Activated CD4-positive, alpha-beta T cell treated with anti-CD3 and anti-CD28 coated beads for 36 hours (primary cell): ENCODE data around the gene DLD. TPM values are rescaled to one million over a fixed set of nuclear protein-coding genes. Genes with fewer than 3 reads are reported as not detected.
"Not testable (repeated sequence)": the region's sequence is repeated elsewhere in the genome, so short reads cannot be mapped to it uniquely, and the experiment has no call there.

Experiments used
- ATAC-seq: fragments of 200-7000 bp; cut with Tn5 transposase; one replicate; pipeline ENCODE4 v1.10.0; 2021; ENCODE audit warnings: mild to moderate bottlenecking, moderate library complexity
- CTCF ChIA-PET: fragments of 350-600 bp; sonication (Branson Sonifier 250); formaldehyde crosslinking; loops from one replicate; lab custom pipeline; 2021; ENCODE audit warnings: antibody characterized with exemption; lab: Charles Lee
- POLR2A ChIA-PET: fragments of 350-600 bp; sonication (Branson Sonifier 250); formaldehyde crosslinking; loops from one replicate; lab custom pipeline; 2021; ENCODE audit warnings: antibody characterized with exemption, inconsistent platforms; lab: Charles Lee
- DNase-seq: peaks from one replicate; pipeline ENCODE4 v3.0.0-alpha.2; 2020
- H3K27ac Mint-ChIP-seq: one replicate; pipeline ENCODE4 v1.8.0; 2021; ENCODE audit warnings: mixed read lengths
- H3K27me3 Mint-ChIP-seq: one replicate; pipeline ENCODE4 v1.8.0; 2021; ENCODE audit warnings: mixed read lengths
- H3K36me3 Mint-ChIP-seq: one replicate; pipeline ENCODE4 v1.8.0; 2021; ENCODE audit warnings: low read depth, mixed read lengths
- H3K4me1 Mint-ChIP-seq: one replicate; pipeline ENCODE4 v1.8.0; 2021; ENCODE audit warnings: mixed read lengths
- H3K4me3 Mint-ChIP-seq: one replicate; pipeline ENCODE4 v1.8.0; 2021; ENCODE audit warnings: mild to moderate bottlenecking, moderate library complexity, mixed read lengths
- H3K9me3 Mint-ChIP-seq: one replicate; pipeline ENCODE4 v1.8.0; 2021; ENCODE audit warnings: low read depth, mixed read lengths
- intact Hi-C, 2 experiments: fragments of 100-400 bp; cut with DNase I in 1 of 2; cut with micrococcal nuclease in 1 of 2; formaldehyde crosslinking; loops; one replicate each; pipeline versions ENCODE4 v1.14.2 to v1.15.1; 2022 to 2024; cut with DNase I, micrococcal nuclease
- total RNA-seq, 2 experiments: library from RNA; stranded (reverse); gene quantifications; one replicate each; pipeline ENCODE4 v1.2.3, GENCODE V29; 2021

Gene DLD
- total RNA-seq, 2 experiments from 2014 or later, result 71.4 to 101 TPM

GRCh38 chr7:107915541-107915940 lies 24.6 kb downstream of the DLD start:
- H3K4me3 Mint-ChIP-seq, result no peak overlapping the region
- H3K27ac Mint-ChIP-seq, result no peak overlapping the region
- H3K4me1 Mint-ChIP-seq, result peaks cover 31% of the 10 kb centered on the region
- H3K36me3 Mint-ChIP-seq, result peaks cover 69% of the 10 kb centered on the region
- ATAC-seq, result no peak
- no peaks in the 10 kb centered on the region for H3K27me3 Mint-ChIP-seq
- POLR2A ChIA-PET, result no interaction called here
- CTCF ChIA-PET, result interaction anchor here (0.6 kb wide), 1 partner anchor 146 kb away, joined by 3 read pairs; no protein-coding TSS in a partner anchor
- H3K9me3 Mint-ChIP-seq, result no peaks in the 10 kb centered on the region
- intact Hi-C loops, result no loop called here
- DNase-seq, result no peak

GRCh38 chr7:107917763-107918651 lies 27.0 kb downstream of the DLD start:
- Mint-ChIP-seq H3K4me3 (no peak overlapping the region), H3K27ac (peak overlapping the region; percentile 3), H3K27me3 (no peaks in the 10 kb centered on the region), H3K4me1 (peaks cover 47% of the 10 kb centered on the region), H3K36me3 (peaks cover 73% of the 10 kb centered on the region), H3K9me3 (no peaks in the 10 kb centered on the region)
- CTCF ChIA-PET, result interaction anchor here (0.7 to 1.8 kb wide), 4 partner anchors 17 to 697 kb away, joined by 3 to 4 read pairs (median 3); no protein-coding TSS in a partner anchor
- intact Hi-C loops, result no loop called here
- DNase-seq, result no peak
- ATAC-seq, result no peak
- POLR2A ChIA-PET, result no interaction called here

- Mint-ChIP-seq H3K4me3 (no peak overlapping the region), H3K36me3 (peaks cover 71% of the 10 kb centered on the region), H3K27me3 (no peaks in the 10 kb centered on the region), H3K9me3 (no peaks in the 10 kb centered on the region), H3K4me1 (peaks cover 46% of the 10 kb centered on the region), H3K27ac (no peak overlapping the region)
- intact Hi-C loops, result no loop called here
- ChIA-PET POLR2A (no interaction called here), CTCF (interaction anchor here (0.7 to 0.9 kb wide), 2 partner anchors 10 to 227 kb away, joined by 3 read pairs; no protein-coding TSS in a partner anchor)
- ATAC-seq (no peak), DNase-seq (no peak)
Observed at GRCh38 chr7:107918948-107919347, 28.0 kb downstream of the DLD start.

GRCh38 chr7:107920048-107920772 lies 29.2 kb downstream of the DLD start:
- no peak for DNase-seq
- Mint-ChIP-seq H3K4me1 (peaks cover 50% of the 10 kb centered on the region), H3K4me3 (no peak overlapping the region), H3K27ac (no peak overlapping the region), H3K9me3 (no peaks in the 10 kb centered on the region), H3K27me3 (no peaks in the 10 kb centered on the region), H3K36me3 (peaks cover 64% of the 10 kb centered on the region)
- ChIA-PET POLR2A (interaction anchor here (0.6 kb wide), 1 partner anchor 364 kb away, joined by 9 read pairs; no protein-coding TSS in a partner anchor), CTCF (no interaction called here)
- ATAC-seq, result no peak
- intact Hi-C loops, result no loop called here

GRCh38 chr7:107921826-107922225 lies 30.8 kb downstream of the DLD start:
- H3K4me3 Mint-ChIP-seq, H3K9me3 Mint-ChIP-seq, DNase-seq, CTCF ChIA-PET, intact Hi-C loops, H3K27me3 Mint-ChIP-seq, H3K27ac Mint-ChIP-seq, POLR2A ChIA-PET, ATAC-seq: not testable (repeated sequence)
- Mint-ChIP-seq H3K4me1 (peaks cover 48% of the 10 kb centered on the region), H3K36me3 (peaks cover 67% of the 10 kb centered on the region)

- DNase-seq (no peak), ATAC-seq (no peak)
- POLR2A ChIA-PET, result no interaction called here
- Mint-ChIP-seq H3K36me3 (peaks cover 62% of the 10 kb centered on the region), H3K4me3 (no peak overlapping the region), H3K4me1 (peaks cover 42% of the 10 kb centered on the region), H3K27me3 (no peaks in the 10 kb centered on the region), H3K9me3 (no peaks in the 10 kb centered on the region), H3K27ac (no peak overlapping the region)
- CTCF ChIA-PET, result interaction anchor here (0.6 to 1.3 kb wide), 2 partner anchors 12 to 14 kb away, joined by 3 read pairs; no protein-coding TSS in a partner anchor
- intact Hi-C loops, result no loop called here
Observed at GRCh38 chr7:107922886-107923285, 31.9 kb downstream of the DLD start.

GRCh38 chr7:107924841-107925504 lies 34.0 kb downstream of the DLD start:
- Mint-ChIP-seq H3K4me1 (peaks cover 38% of the 10 kb centered on the region), H3K9me3 (no peaks in the 10 kb centered on the region), H3K27me3 (no peaks in the 10 kb centered on the region), H3K4me3 (no peak overlapping the region), H3K27ac (no peak overlapping the region), H3K36me3 (peaks cover 52% of the 10 kb centered on the region)
- ChIA-PET CTCF (no interaction called here), POLR2A (no interaction called here)
- intact Hi-C loops, result no loop called here
- ATAC-seq (no peak), DNase-seq (no peak)

- ChIA-PET CTCF (no interaction called here), POLR2A (no interaction called here)
- no peaks in the 10 kb centered on the region for H3K9me3 Mint-ChIP-seq
- no peak for DNase-seq
- intact Hi-C loops, result no loop called here
- H3K4me3 Mint-ChIP-seq, result no peak overlapping the region
- H3K27me3 Mint-ChIP-seq, result no peaks in the 10 kb centered on the region
- peaks cover 39% of the 10 kb centered on the region for H3K36me3 Mint-ChIP-seq
- peaks cover 33% of the 10 kb centered on the region for H3K4me1 Mint-ChIP-seq
- H3K27ac Mint-ChIP-seq, result no peak overlapping the region
- ATAC-seq, result no peak
Observed at GRCh38 chr7:107926481-107926880, 35.5 kb downstream of the DLD start.

- CTCF ChIA-PET, result interaction anchor here (0.7 to 1.6 kb wide), 2 partner anchors 20 to 57 kb away, joined by 3 to 4 read pairs; no protein-coding TSS in a partner anchor
- Mint-ChIP-seq H3K4me1 (peaks cover 14% of the 10 kb centered on the region), H3K27ac (no peak overlapping the region), H3K4me3 (no peak overlapping the region), H3K36me3 (peaks cover 19% of the 10 kb centered on the region), H3K9me3 (no peaks in the 10 kb centered on the region), H3K27me3 (no peaks in the 10 kb centered on the region)
- intact Hi-C loops, result no loop called here
- no peak for ATAC-seq
- DNase-seq, result no peak
- POLR2A ChIA-PET, result no interaction called here
Observed at GRCh38 chr7:107931740-107932515, 40.9 kb downstream of the DLD start.

GRCh38 chr7:107932805-107933204 lies 41.8 kb downstream of the DLD start:
- Mint-ChIP-seq H3K36me3 (peaks cover 14% of the 10 kb centered on the region), H3K9me3 (no peaks in the 10 kb centered on the region), H3K4me1 (peaks cover 16% of the 10 kb centered on the region), H3K27ac (no peak overlapping the region), H3K4me3 (no peak overlapping the region), H3K27me3 (no peaks in the 10 kb centered on the region)
- POLR2A ChIA-PET, result no interaction called here
- CTCF ChIA-PET, result interaction anchor here (0.7 to 1.6 kb wide), 2 partner anchors 58 to 189 kb away, joined by 4 read pairs; no protein-coding TSS in a partner anchor
- intact Hi-C loops, result no loop called here
- ATAC-seq (no peak), DNase-seq (no peak)
